Fibroblast of peridontal ligament (primary cell): ENCODE data around the gene SLC35E2B.

Experiments used
- DNase-seq: peaks from one replicate; pipeline ENCODE4 v3.0.0-alpha.2; 2010; ENCODE audit errors: extremely low read depth

The SLC35E2B gene

DNA sequence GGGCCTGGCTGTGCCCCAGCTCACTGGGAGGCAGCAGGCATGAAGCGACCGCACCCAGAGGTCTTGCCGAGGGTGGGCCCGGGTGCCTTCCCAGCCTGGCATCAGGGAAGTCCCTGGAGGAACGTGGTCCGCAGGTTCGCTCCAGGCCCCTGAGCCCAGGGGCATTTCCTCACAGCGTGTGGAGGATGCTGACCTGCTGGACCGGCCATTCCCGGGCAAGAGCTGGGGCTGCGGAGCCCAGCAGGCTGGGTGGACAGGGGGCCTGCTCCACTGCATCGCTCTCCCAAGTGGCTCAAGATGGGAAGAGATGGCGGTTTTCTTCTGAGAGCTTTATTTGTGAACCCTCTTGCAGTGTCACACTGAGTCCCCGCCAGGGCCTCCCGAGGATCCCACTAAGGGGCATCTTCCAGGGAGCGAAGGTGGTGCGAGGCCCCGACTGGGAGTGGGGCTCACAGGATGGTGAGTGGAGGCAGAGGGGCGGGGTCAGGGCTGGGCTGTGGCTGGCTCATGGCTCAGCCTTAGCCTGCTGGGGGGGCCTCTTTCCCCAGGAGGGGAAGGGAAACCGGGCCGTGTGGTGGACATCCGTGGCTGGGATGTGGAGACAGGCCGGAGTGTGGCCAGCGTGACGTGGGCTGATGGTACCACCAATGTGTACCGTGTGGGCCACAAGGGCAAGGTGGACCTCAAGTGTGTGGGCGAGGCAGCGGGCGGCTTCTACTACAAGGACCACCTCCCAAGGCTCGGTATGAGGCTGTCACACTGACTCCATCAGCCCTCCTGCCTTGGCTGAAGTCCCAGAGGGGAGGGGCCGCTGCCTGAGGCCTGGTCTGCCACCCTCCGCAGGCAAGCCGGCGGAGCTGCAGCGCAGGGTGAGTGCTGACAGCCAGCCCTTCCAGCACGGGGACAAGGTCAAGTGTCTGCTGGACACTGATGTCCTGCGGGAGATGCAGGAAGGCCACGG is 67.9 kb downstream of the SLC35E2B start:
- DNase-seq = no peak

DNA sequence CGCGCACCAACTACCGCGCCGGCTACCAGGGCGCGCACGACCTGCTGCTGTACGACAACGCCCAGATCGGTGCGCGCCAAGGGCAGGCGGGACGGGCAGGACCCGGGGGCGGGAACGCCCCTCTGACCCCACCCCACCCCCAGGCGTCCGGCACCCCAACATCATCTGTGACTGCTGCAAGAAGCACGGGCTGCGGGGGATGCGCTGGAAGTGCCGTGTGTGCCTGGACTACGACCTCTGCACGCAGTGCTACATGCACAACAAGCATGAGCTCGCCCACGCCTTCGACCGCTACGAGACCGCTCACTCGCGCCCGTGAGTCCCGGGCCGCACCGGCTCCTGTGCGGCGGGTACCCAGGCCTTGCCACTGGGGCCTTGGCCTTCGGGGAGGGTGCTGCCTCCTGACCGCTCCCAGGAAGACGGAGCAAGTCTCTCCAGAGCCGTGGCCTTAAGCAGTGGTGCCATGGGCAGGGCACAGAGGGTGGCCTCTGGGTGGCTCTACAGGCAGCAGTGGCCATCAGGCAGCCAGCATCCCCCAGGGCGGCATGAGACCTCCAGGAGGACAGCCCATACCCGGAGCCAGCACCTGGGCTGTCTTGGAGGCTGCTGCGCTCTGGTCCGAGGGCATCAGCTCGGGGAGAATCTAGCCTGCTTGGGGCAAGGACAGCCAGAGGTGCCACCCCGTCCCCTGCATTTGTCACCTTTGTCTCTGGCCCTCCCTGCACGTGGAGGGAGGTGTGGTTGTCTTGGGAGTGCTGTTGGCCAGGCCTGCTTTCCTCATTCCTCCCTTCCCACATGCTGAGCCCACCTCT is 68.8 kb downstream of the SLC35E2B start:
- no peak for DNase-seq

DNA sequence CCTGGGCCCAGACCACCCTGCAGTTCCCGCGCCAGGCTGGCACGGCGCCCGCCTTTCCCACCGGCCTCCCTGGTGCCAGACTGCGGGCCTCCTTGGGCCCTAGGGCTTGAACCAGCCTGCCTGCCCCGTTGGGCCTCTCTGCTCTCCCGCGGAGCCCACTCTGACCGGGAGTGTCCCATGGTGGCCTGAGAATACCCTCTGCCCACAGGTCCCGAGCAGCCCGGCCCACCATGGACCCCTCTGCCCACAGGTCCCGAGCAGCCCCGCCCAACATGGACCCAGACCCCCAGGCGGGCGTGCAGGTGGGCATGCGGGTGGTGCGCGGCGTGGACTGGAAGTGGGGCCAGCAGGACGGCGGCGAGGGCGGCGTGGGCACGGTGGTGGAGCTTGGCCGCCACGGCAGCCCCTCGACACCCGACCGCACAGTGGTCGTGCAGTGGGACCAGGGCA is 69.4 kb downstream of the SLC35E2B start:
- DNase-seq = no peak

DNA sequence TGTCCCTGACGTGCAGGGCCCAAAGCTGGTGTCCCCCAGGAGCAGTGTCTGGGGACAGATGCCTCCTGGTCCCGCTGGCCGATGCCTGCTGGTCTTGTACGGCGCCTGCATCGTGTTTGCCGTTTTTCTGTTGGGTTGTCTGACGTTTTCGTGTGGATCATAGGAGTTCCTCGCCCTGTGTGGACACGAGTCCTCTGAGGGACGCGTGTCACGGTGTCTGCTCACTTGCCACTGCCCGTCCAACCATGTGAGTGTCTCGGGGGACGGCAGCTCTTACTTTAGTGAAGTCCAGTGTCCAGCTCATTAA is 69.9 kb downstream of the SLC35E2B start:
- no peak for DNase-seq

DNA sequence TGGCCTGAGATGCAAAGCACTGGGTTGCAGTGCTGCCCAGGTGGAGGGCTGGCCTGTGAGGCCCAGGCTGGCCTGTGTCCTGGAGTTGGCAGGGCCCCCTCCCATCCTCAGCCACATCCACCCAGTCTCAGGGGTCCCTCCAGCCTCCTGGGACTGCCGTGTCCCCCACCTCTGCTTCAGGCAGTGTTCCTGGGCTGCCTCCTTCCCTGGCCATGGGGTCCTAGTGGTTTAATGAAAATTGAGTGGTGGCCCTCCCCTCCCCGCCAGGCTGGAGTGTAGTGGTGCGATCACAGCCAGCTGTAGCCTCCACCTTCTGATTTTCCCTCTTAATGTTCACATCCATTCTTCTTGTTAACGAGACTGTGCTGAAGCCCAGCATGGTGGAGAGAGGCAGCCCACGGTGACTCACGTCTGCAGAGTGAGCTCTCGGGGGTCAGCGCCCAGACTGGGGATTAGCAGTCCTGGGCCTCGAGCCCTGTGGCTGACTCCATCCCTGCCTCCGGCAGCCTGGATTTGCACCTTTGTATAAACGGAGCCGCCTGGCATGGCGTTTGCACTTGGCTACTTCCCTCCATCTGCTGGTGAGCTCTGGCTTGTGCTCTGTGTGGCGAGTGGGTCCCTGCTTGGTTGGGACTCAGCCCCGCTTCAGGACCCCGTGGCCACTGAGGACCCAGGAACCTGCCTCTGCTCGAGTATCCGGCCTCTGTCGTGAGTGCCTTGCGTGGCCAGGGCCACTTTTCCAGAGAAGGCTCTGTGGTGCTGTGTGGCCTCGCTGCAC is 70.4 kb downstream of the SLC35E2B start:
- DNase-seq = no peak

DNA sequence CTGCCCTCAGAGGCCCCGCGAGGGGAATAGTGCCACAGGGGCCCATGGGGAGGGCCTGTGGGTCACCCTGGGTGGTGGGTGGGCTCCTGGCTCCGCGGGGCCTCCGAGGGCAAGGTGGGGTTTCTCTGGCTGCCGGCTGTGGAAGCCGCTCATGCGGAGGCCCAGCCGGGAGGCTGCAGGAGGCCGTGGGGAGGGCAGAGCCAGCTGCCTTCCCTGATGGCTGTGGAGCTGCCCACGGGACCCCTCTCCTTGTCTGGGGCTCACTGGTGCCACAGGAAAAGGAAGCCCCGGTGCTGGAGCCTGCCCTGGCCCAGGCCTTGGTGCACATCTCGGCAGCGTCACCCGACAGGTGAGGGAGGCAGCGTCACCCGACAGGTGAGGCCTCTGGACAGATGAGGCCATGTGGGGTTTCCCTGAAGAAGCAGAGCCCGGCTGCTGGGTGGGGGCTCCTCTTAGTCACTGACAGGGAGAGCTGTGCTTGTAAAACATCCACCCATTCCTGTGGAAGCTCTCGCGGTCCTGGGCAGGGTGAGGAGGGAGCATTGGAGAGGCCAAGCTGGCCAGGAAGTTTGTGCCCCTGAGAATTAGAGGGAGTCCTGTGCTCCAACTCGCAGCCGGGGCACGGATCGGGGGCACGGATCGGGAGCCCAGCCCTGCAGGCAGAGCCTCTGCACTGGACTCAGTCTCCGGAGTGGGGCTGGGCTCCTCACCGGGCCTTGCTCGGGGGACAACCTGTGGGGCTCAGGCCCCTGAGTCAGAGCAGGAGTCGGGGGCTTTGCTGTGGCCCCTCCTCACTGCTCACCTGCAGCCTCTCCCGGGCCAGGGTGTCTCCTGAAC is 71.2 kb downstream of the SLC35E2B start:
- DNase-seq = no peak

DNA sequence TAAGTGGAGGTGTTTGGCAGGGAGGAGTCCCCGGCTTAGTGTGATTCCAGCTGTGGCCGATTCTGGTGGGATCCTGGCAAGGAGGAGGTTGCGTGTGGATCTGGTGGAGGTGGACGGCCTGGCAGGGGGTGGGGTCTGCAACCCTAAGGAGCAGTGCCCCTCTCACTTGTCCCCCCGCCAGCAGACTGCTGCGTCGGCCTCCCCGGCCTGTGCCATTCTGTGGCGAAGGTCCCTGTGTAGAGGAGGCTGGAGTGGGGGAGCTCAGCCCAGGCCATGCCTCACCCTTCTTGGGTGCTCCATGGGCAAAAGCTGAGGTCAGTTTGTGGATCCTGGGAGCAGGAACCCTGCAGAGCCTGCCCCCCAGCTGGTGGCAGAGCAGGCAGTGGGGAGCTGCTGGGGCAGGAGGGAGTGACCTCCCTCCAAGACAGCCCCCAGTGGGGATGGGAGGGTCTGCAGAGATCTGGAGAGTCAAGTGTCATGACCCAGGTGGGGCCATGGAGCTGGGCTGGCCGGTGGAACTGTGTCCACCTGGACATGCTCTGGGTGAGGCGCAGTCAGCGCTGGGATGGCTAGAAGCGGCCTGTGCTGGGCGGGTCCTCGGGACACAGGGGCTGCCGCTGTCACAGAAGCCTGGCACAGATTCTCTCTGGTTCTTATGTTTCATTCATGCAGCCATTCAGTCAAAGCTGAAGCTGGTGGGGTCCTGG is 72.0 kb downstream of the SLC35E2B start:
- no peak for DNase-seq

DNA sequence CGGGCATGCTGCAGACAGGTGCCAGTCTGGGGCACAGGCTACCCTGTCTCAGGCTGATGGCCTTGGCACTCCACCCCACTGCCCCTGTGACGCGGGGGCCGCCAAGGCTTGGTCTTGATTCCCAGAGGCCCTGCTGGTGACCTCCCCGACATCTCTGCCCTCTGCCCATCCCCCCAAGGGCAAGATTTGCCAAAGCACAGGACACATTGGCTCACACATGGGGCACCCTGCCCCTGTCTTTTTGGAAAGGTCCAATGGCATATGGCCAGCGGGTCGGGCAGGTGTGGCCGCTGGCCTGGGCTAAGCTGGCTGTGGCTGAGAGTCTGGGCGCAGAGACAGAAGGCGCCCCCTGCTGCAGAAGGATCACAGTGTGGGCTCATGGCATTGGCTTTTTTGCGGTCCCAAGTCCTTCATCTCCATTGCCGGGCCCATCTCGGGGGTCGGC is 72.7 kb downstream of the SLC35E2B start:
- DNase-seq = no peak

DNA sequence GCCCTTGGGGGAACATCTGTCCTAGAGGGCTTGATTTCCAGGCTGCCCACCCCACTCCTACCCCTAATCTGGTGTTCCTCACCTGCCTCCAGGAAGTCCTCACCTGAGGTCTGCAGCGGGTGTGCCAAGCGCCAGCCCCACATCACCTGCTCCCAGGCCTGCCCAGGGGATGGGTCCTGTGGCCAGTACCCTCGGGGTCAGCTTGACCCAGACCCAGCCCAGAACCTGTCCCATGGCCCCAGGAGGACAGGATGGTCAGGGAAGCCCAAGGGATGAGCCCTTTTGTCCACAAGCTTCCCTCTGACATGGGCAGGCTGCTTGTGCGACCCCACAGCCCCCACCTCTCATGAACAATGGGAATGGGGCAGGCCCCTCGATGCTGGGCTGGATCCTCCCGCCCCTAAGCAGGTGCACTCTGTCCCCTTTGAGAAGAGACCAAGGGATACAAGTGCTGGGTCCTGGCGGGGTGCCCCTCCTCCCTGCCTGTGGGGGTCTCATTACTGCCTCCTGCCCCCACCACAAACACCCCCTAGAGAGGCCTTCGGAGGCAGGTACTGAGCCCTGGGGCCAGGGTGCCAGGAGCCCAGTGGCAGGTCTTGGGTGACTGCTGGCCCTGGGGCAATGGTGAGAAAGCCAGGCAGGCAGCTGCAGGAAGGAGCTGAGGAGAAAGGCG is 74.1 kb downstream of the SLC35E2B start:
- no peak for DNase-seq

DNA sequence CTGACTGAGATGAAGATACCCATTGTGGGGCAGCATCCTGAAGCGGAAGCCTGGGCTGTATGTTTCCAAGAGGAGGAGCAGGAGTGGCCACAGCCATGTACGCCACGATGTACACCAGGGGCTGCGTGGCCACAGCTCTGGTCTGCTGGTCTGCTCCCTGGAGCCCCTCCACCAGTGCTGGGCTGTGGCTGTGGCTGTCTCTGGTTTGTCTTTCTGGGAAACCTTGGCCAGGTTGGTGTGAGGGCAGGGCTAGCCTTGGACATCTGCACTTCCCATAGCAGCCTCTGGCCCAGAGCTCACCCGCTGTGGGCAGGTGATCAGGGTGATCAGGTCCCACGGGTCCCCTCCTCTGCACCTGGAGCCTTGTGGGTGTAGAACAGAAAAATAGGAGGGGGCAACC is 74.7 kb downstream of the SLC35E2B start:
- no peak for DNase-seq

DNA sequence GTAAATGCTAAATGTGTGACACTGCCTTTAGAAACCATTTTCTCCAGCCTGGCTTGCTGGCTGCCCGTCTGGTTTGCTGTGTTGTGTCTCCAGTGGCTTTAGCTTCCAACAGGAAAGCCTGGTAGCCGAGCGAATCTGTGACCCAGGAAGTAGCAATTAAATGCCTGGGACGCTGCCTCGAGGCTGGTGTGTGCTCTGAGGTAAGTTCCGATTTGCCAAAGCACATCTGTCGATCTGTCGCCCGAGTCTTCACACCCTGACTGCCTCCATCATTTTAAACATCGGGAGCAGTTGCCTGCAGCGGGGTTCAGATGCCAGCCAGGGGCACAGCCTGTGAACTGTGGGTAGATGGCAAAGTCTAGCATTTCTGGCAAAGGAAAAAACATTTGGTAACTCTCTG is 75.1 kb downstream of the SLC35E2B start:
- DNase-seq = no peak

DNA sequence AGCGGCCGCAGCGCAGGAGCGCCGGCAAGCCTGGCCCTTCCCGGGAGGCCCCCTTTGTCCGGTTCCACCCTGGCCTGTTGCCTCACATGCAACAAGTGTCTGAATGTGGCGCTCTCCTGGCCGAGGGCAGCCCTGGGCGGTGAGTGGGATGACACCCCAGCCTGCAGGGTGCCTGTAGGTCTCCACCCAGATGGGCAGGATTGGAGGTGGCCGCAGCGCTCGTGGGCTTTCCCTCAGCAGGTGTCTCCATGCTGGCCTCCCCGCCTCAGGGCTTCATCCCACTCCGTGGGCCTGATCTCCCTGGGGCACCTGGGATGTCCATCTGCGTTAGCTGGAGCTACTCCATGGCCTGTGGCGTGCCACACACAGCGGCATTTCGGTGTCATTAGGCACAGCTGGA is 75.8 kb downstream of the SLC35E2B start:
- no peak for DNase-seq

DNA sequence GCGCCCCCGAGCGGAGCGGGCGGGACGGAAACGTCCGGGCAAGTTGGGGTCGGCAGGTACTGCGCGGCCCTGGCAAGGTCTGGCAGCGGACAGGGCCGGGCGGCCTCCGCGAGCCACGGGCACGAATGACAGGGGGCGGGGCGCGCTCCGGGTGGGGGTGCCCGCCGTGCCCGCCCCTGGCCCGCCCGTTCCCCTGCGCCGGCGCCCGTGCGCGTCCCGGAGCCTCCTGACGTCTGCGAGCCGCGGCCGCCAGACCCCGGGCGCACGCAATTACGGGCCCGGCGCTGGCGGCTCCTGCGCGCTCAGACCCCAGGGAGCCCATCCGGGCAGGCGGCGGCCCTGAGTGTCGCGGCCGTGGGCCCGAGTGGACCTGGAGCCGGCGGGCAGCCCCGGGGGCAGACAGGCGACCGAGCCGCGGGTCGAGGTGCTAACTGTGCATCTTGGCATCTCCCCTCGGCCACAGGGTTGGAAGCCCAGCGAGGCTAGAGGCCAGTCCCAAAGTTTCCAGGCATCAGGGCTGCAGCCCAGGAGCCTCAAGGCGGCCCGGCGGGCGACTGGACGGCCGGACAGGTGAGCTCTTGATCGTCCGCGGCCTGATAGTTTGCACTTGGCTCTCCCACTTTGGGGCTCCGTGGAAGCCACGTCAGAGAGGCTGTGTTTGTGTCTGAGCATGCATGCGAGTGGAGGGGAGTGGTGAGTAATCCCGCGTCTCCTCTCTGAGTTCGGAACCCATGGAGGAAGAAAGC is 76.4 kb downstream of the SLC35E2B start:
- DNase-seq = no peak

DNA sequence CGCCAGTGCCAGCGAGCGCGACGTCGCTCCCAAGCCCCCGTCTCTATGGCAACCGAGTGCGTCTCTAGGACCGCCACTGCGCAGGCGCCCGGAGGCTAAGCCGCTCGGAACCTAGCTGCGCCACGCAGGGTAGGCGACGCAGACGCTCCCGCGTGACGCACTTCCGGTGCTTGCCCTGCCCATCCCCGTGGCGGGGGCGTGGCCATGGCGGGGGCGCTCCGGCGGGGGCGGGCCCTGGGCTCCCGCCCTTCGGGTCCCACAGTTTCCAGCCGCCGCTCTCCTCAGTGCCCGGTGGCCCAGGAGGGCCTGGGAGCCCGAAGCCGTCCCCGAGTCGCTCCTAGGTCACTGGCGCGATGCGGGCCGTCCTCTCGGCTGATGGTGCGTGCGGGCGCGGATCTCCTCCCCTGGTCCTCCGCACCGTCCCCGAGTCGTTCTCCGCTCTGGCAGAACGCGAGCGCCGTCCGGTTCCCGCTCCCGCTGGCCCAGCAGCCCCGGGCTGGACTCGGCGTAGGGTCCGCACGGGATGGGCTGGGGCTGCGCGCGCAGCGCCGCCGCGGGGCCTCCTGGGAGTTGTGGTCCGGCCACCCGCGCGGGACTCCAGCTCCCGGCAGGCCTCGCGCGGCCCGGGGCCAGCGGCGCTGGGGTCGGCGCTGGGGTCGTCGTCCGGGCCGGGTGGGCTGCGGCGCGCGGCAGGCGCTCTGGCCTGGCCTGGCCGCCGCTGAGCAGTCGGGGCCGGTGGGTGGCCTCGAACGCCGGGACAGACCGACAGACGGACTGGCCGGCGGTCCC is 77.1 kb downstream of the SLC35E2B start, which contains the start of gene MIB2:
TSS of gene MIB2 (plus strand) at position 245 of the 789 bp plus-strand sequence. CDS start 7,953 bp downstream, outside the sequence.
- peak; percentile 93 for DNase-seq

DNA sequence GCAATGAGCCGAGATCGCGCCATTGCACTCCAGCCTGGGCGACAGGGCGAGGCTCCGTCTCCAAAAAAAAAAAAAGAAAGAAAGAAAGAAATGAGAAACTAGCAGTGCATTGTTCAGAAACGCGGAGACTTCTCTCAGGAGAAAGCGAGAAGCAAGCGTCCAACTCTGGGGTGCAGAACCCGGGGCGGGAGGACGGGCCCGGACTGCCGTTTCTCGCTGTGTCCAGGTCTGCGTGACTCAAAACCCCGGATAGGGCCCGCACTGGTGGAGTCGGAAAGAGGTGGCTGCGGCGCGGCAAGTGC is 77.7 kb downstream of the SLC35E2B start:
- DNase-seq = no peak

DNA sequence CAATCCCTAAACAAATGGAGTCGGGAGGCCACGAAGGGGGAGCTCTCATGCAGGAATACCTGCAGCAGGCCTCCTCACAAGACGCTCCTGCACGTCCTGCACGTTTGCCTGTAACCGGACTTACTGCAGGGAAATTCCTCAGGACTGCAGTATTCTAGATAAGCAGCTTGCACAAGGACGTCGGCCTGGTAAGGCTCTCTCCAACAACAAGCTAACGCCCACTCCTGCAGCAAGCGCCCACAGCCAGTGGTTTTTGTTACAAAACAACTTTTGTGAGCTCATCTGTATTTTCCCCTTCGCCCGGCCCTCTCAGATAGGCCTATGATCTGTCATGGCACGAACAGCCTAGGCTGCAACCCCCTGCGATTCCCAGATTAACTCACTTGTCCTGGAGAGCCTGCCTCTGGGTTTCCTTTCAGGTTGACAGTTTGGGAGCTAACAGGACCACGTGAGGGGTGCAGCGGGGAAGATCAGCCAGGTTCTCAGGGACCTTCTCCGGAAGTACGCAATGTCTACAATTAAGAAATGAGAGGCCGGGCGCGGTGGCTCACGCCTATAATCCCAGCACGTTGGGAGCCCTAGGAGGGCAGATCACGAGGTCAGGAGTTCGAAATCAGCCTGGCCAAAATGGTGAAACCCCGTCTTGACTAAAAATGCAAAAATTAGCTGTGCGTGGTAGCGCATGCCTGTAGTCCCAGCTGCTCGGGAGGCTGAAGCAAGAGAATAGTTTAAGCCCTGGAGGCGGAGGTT is 78.2 kb downstream of the SLC35E2B start:
- DNase-seq = peak; percentile 82

DNA sequence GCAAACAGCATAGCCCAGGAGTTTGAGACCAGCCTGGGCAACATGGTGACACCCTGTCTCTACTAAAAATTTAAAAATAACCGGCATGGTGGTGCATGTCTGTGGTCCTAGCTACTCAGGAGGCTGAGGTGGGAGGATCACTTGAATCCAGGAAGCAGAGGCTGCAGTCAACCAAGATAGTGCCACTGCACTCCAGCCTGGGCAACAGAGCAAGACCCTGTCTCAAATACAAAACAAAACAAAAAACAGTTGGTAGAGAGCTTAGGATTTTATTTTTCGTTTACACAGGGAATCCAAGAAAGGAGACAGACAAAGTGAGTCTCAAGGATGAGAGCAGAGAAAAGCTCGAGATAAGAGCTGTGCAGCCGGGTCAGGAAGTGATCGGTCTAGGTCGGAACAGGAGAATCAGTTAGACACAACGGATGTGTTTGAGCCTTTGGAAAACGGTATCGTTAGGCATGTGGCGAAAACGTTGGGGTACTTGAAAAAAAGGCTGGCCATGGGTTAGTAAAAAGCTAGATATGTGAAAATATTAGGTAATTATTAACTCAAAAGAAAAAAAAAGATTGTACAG is 79.0 kb downstream of the SLC35E2B start:
- DNase-seq = no peak

DNA sequence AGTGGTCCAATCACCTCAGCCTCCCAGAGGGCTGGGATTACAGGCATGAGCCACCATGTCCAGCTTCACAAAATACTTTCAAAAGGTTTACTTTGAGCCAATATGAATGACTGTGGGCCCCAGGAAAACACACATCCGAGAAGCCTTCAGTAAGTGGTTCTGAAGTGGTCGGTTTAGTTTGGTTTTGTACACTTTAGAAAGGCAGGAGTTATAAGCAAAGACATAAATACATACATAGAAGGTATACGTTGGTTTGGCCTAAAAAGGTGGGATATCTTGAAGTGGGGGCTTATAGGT is 80.5 kb downstream of the SLC35E2B start:
- no peak for DNase-seq
